ENCODE results near the gene PITHD1. TPM values are rescaled to one million over a fixed set of nuclear protein-coding genes. Genes with fewer than 3 reads are reported as not detected.
"Not testable (repeated sequence)": the region's sequence is repeated elsewhere in the genome, so short reads cannot be mapped to it uniquely, and the experiment has no call there.

Gene PITHD1, protein sequence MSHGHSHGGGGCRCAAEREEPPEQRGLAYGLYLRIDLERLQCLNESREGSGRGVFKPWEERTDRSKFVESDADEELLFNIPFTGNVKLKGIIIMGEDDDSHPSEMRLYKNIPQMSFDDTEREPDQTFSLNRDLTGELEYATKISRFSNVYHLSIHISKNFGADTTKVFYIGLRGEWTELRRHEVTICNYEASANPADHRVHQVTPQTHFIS
- total RNA-seq: 100 to 1,000 TPM in 1 of 4 donors, 10 to 100 TPM in 3; 64.2 to 105 (median 68.0) TPM

DNA sequence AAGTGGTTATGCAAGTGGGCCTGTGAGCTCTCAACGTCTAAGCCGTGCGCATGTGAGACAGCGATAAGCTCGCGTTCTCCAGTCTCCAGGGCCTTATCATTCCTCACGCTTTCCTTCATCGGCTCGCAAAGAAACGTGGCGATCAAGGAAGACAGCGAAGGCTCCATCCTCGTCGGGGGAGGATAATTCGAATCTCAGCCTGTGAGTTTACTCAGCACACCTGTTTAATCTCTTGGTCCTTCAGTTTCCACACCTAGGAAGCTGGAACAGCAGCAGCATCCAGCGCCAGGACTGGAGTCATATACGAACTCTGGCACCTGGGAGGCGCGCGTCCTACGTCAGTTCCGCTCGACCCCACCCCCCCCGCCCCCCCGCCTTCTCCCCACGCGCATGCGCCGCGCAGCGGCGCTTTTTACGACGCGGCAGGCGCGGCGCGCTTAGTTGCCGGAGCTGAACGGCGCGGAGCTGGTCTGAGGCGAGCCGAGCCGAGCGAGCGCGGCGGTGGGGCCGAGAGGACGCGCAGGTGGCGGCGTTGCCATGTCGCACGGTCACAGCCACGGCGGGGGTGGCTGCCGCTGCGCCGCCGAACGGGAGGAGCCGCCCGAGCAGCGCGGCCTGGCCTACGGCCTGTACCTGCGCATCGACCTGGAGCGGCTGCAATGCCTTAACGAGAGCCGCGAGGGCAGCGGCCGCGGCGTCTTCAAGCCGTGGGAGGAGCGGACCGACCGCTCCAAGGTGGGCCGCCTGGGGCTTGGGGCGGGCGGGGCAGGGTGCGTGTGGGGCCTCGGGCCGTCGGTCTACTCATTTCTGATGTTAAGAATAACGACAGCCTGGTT, at the start of gene PITHD1:
Gene PITHD1 (plus strand): TSS at position 440 of the 836 bp plus-strand sequence. CDS start 98 bp downstream, at position 538.
- peak; percentile 58 to 59 for DNase-seq (ENCODE audit: low spot score in 2 of 2)
- H3K4me1 ChIP-seq: peaks cover 3 to 48% (median 16%) of the 10 kb centered on the region in 4 donors
- TF ChIP-seq POLR2A (IDR thresholded peaks at IDR 0.05) (peak; percentile 63 to 87), EP300 (IDR thresholded peaks at IDR 0.05) (peak in 1 of 2 donors; percentile 84)
- TF ChIP-seq, protein P1, sequence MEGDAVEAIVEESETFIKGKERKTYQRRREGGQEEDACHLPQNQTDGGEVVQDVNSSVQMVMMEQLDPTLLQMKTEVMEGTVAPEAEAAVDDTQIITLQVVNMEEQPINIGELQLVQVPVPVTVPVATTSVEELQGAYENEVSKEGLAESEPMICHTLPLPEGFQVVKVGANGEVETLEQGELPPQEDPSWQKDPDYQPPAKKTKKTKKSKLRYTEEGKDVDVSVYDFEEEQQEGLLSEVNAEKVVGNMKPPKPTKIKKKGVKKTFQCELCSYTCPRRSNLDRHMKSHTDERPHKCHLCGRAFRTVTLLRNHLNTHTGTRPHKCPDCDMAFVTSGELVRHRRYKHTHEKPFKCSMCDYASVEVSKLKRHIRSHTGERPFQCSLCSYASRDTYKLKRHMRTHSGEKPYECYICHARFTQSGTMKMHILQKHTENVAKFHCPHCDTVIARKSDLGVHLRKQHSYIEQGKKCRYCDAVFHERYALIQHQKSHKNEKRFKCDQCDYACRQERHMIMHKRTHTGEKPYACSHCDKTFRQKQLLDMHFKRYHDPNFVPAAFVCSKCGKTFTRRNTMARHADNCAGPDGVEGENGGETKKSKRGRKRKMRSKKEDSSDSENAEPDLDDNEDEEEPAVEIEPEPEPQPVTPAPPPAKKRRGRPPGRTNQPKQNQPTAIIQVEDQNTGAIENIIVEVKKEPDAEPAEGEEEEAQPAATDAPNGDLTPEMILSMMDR (IDR thresholded peaks at IDR 0.05): no peak
- peak within 1 kb of the TSS; percentile 88 to 97 (median 96) for H3K4me3 ChIP-seq
- H3K27me3 ChIP-seq: no peaks in the 10 kb centered on the region
- peaks cover 0 to 27% (median 0%) of the 10 kb centered on the region in 3 donors for H3K36me3 ChIP-seq
- 0 to 1% methylated on average over 74 to 75 of the region's 91 CpGs for WGBS, 2 donors
- H3K9me3 ChIP-seq: no peaks in the 10 kb centered on the region
- peak within 1 kb of the TSS; percentile 84 to 95 (median 90) for H3K27ac ChIP-seq

DNA sequence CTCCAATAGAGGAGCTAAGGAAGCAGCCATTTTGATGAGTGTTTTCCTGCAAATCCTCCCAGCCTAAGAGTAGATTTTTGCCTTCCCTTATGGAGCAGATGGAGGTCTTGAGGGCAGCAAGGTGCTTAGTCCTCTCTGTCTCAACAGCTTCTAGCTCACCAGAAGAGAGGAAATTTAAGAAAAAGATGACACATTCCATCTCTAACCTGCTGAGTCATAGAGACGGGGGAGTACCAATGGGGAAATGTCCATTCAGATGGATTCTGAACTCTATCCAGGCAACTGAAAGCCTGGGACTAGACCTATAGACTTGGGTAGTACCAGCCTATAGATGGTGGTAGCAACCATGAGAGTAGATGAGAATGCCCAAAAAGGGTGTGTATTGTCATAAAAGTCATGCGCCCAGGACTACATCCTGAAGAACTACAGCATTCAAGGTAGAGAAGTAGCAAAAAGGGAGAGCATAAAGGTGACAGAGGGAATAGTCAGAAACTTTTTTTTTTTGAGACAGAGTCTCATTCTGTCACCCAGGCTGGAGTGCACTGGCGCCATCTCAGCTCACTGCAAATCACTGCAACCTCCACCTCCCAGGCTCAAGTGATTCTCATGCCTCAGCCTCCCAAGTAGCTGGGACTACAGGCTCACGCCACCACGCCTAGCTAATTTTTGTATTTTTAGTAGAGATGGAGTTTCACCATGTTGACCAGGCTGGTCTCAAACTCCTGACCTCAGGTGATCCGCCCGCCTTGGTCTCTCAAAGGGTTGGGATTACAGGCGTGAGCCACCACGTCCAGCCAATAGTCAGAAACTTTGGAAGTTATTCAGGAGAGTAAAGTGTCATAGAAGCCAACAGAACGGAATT, 45.6 kb upstream of the PITHD1 start:
- H3K4me1 ChIP-seq: peaks cover 0 to 8% (median 3%) of the 10 kb centered on the region in 4 donors
- 94 to 97% methylated on average over 10 of the region's 10 CpGs for WGBS, 2 donors

DNA sequence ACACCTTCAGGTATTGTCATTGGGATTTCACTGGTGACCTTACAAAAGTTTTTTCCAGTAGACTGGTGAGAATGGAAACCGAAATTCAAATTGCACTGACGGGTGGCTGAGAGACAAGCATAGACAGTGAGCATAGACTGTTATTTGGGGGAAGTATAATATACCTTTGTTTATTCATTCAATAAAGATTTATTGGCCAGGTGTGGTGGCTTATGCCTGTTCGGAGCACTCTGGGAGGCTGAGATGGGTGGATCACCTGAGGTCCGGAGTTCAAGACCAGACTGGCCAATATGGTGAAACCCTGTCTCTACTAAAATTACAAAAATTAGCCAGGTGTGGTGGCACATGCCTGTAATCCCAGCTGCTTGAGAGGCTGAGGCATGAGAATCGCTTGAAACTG, 44.9 kb upstream of the PITHD1 start:
- H3K4me1 ChIP-seq; H3K27ac ChIP-seq; H3K36me3 ChIP-seq; H3K9me3 ChIP-seq; DNase-seq (ENCODE audit: low spot score in 2 of 2); H3K4me3 ChIP-seq; H3K27me3 ChIP-seq: not testable (repeated sequence)
- 92 to 100% methylated on average over 5 of the region's 5 CpGs for WGBS, 2 donors

More for the DNA sequence above, 45.6 kb upstream of the PITHD1 start:
- TF ChIP-seq, protein P1 (IDR thresholded peaks at IDR 0.05): no peak
- TF ChIP-seq EP300 (IDR thresholded peaks at IDR 0.05): no peak
- no peak for TF ChIP-seq POLR2A (IDR thresholded peaks at IDR 0.05)
- Histone ChIP-seq H3K4me3 (no peak overlapping the region), H3K9me3 (no peaks in the 10 kb centered on the region), H3K27ac (no peak overlapping the region), H3K36me3 (no peaks in the 10 kb centered on the region), H3K27me3 (no peaks in the 10 kb centered on the region)
- DNase-seq (ENCODE audit: low spot score in 2 of 2): no peak

DNA sequence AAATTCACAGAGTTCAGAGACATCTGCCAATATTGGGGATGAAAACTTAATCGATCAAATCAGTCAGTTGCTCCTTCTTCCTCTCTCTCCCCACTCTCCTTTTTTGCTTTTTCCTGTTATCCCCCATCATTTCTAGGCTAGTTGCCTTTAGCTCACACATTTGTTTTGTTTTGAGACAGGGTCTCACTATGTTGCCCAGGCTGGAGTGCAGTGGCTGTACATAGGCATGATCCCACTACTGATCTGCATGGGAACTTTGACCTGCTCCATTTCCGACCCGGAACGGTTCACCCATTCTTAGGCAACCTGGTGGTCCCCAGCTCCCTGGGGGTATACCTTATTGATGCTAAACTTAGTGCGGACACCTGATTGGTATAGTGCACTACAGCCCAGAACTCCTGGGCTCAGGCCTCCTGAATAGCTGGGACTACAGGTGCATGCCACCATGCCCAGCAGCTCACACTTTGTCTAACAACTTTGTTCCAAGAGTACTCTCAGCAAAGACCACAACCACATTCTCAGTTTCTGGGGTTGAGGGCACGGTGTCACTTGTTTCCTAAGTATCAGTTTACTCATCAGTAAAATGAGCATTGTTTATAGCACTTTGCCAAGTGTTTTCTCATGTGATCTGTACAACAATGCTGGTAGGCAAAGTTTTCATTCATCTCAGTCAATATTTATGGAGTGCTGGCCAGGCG, 41.6 kb upstream of the PITHD1 start:
- Histone ChIP-seq H3K4me3 (no peak overlapping the region), H3K27ac (no peak overlapping the region), H3K9me3 (no peaks in the 10 kb centered on the region), H3K4me1 (no peaks in the 10 kb centered on the region), H3K36me3 (no peaks in the 10 kb centered on the region), H3K27me3 (no peaks in the 10 kb centered on the region)
- TF ChIP-seq POLR2A (IDR thresholded peaks at IDR 0.05) (no peak), EP300 (IDR thresholded peaks at IDR 0.05) (no peak)
- TF ChIP-seq, protein P1 (IDR thresholded peaks at IDR 0.05): no peak
- WGBS, 2 donors: 92 to 96% methylated on average over 7 of the region's 7 CpGs
- no peak for DNase-seq (ENCODE audit: low spot score in 2 of 2)

DNA sequence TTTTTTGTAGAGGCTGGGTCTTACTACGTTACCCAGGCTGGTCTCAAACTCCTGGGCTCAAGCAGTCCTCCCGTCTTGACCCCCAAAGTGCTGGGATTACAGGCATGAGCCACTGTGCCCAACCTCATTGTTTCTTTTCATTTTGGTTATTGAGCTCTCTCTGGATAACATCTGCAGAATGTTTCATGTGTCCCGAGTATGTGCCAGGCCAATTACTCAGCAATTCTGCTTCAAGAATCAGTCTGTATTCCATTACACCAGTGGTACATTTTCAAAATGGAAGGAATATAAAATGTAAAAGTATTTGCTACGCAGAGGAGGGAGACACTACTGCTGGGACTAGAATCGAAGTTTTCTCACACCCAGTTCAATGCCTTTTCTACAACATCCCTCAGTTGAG, 36.6 kb upstream of the PITHD1 start:
- H3K36me3 ChIP-seq: no peaks in the 10 kb centered on the region
- DNase-seq (ENCODE audit: low spot score in 2 of 2): no peak
- H3K4me1 ChIP-seq: peaks cover 0 to 32% (median 9%) of the 10 kb centered on the region in 4 donors
- no peaks in the 10 kb centered on the region for H3K27me3 ChIP-seq
- TF ChIP-seq, protein P1 (IDR thresholded peaks at IDR 0.05): no peak
- TF ChIP-seq EP300 (IDR thresholded peaks at IDR 0.05) (no peak), POLR2A (IDR thresholded peaks at IDR 0.05) (no peak)
- no peaks in the 10 kb centered on the region for H3K9me3 ChIP-seq
- H3K27ac ChIP-seq: no peak overlapping the region
- no peak overlapping the region for H3K4me3 ChIP-seq
- WGBS, 2 donors: 77 to 84% methylated on average over 5 of the region's 5 CpGs

Data from tibial nerve (tissue), 4 donors.